Immature natural killer cell (primary cell): Measurements from ENCODE around the gene UBASH3A. TPM values are rescaled to one million over a fixed set of nuclear protein-coding genes. Genes with fewer than 3 reads are reported as not detected.

Source experiments
- DNase-seq, 3 donors: peaks; one replicate each; pipeline ENCODE4 v3.0.0; 2022; ENCODE audit warnings: mixed read lengths in 1 of 3
- H3K27ac Mint-ChIP-seq, 6 donors: one replicate each; pipeline ENCODE4 v1.8.0; 2020; ENCODE audit warnings: mixed read lengths in 6 of 6, mild to moderate bottlenecking in 5 of 6, inconsistent platforms in 4 of 6, moderate library complexity in 3 of 6
- H3K27me3 Mint-ChIP-seq, 3 donors: one replicate each; pipeline ENCODE4 v1.8.0; 2020 to 2021; ENCODE audit warnings: low read depth in 3 of 3, mild to moderate bottlenecking in 3 of 3, mixed read lengths in 3 of 3, moderate library complexity in 3 of 3, inconsistent platforms in 1 of 3
- H3K36me3 Mint-ChIP-seq, 3 donors: one replicate each; pipeline ENCODE4 v1.8.0; 2020; ENCODE audit warnings: mixed read lengths in 3 of 3, inconsistent platforms in 2 of 3, mild to moderate bottlenecking in 2 of 3
- H3K4me1 Mint-ChIP-seq, 2 donors: one replicate each; pipeline ENCODE4 v1.8.0; 2020; ENCODE audit warnings: inconsistent platforms in 2 of 2, mild to moderate bottlenecking in 2 of 2, mixed read lengths in 2 of 2, moderate library complexity in 1 of 2
- H3K4me3 Mint-ChIP-seq, 5 donors: one replicate each; pipeline ENCODE4 v1.8.0; 2020; ENCODE audit warnings: mild to moderate bottlenecking in 5 of 5, mixed read lengths in 5 of 5, inconsistent platforms in 3 of 5, moderate library complexity in 3 of 5
- H3K9me3 Mint-ChIP-seq, 6 donors: one replicate each; pipeline ENCODE4 v1.8.0; 2020; ENCODE audit warnings: mild to moderate bottlenecking in 6 of 6, mixed read lengths in 6 of 6, inconsistent platforms in 4 of 6, moderate library complexity in 3 of 6
- polyA plus RNA-seq, 3 donors: library from polyadenylated mRNA; unstranded; fragments of 300-500 nt; fragmentation: Illumina TruSeq; gene quantifications; one replicate each; pipeline ENCODE4 v1.2.3, GENCODE V29; 2021

Gene UBASH3A
- polyA plus RNA-seq, 3 donors from 2014 or later, result 0.38 to 0.58 TPM; not detected in 1

- Mint-ChIP-seq H3K27me3 (peaks cover 7 to 9% (median 7%) of the 10 kb centered on the region in 3 donors), H3K4me1 (peaks cover 17 to 18% of the 10 kb centered on the region in 2 donors), H3K4me3 (peak overlapping the region; percentile 81 to 96 (median 90)), H3K36me3 (no peaks in the 10 kb centered on the region), H3K27ac (peak overlapping the region; percentile 80 to 97 (median 88)), H3K9me3 (no peaks in the 10 kb centered on the region)
- DNase-seq, result no peak
These were observed 93.1 kb downstream of the UBASH3A start for GRCh38 chr21:42496839-42497202.

Other genes with a start within 250 kb of the UBASH3A start
- gene ABCG1, start 184.8 kb upstream of the UBASH3A start, polyA plus RNA-seq, result 10 to 100 TPM in 1 of 3 donors, 1 to 10 TPM in 2; 4.3 to 10.9 (median 8.2) TPM
- gene TFF3, start 88.5 kb upstream of the UBASH3A start, polyA plus RNA-seq, result not detected
- not detected for gene TFF2, start 52.9 kb upstream of the UBASH3A start, polyA plus RNA-seq
- gene TFF1, start 37.4 kb upstream of the UBASH3A start, polyA plus RNA-seq, result not detected
- gene TMPRSS3, start 7.8 kb upstream of the UBASH3A start, polyA plus RNA-seq, result under 1 TPM in 1 of 3 donors, not detected in 2; 0.30 TPM
- under 1 TPM in 1 of 3 donors, not detected in 2; 0.37 TPM for gene RSPH1, start 92.3 kb downstream of the UBASH3A start, polyA plus RNA-seq
- gene SLC37A1, start 110.0 kb downstream of the UBASH3A start, polyA plus RNA-seq, result 1 to 10 TPM in 2 of 3 donors, under 1 TPM in 1; 0.09 to 6.3 (median 3.0) TPM
- 1 to 10 TPM in 1 of 3 donors, under 1 TPM in 2; 0.40 to 2.3 (median 0.61) TPM for gene PDE9A, start 249.7 kb downstream of the UBASH3A start, polyA plus RNA-seq